Jurkat, Clone E6-1 (cell line): Measurements from ENCODE around the gene CCDC85B.
A peak's percentile ranks its signal among the peaks of the same experiment; 100 is the strongest.

Experiments
- DNase-seq: peaks from one replicate; pipeline ENCODE4 v3.0.0-alpha.2; 2011; ENCODE audit warnings: low read depth, low spot score
- H3K4me3 ChIP-seq: 2 replicates; pipeline ENCODE4 v1.5.1; 2011; ENCODE audit warnings: mild to moderate bottlenecking, low read length, control low read depth, moderate library complexity

Gene CCDC85B

GRCh38 chr11:65866509-65867283 is 23.8 kb upstream of the CCDC85B start:
- no peak overlapping the region for H3K4me3 ChIP-seq
- DNase-seq, result no peak

GRCh38 chr11:65867284-65868071 is 23.0 kb upstream of the CCDC85B start:
- H3K4me3 ChIP-seq, result no peak overlapping the region
- no peak for DNase-seq

GRCh38 chr11:65868076-65868667 is 22.3 kb upstream of the CCDC85B start:
- no peak for DNase-seq
- no peak overlapping the region for H3K4me3 ChIP-seq

GRCh38 chr11:65868907-65869306 is 21.6 kb upstream of the CCDC85B start:
- DNase-seq, result no peak
- H3K4me3 ChIP-seq, result no peak overlapping the region

- no peak overlapping the region for H3K4me3 ChIP-seq
- DNase-seq, result no peak
Measured at GRCh38 chr11:65869643-65870306, 20.7 kb upstream of the CCDC85B start.

- no peak overlapping the region for H3K4me3 ChIP-seq
- no peak for DNase-seq
Measured at GRCh38 chr11:65870307-65870658, 20.2 kb upstream of the CCDC85B start.

- H3K4me3 ChIP-seq, result no peak overlapping the region
- no peak for DNase-seq
Measured at GRCh38 chr11:65870706-65871681, 19.5 kb upstream of the CCDC85B start.

- no peak for DNase-seq
- H3K4me3 ChIP-seq, result no peak overlapping the region
Measured at GRCh38 chr11:65871811-65872548, 18.5 kb upstream of the CCDC85B start.

GRCh38 chr11:65872586-65873317 is 17.7 kb upstream of the CCDC85B start, which contains the start of gene EFEMP2:
TSS of gene EFEMP2 (minus strand) at chr11:65872800. CDS start at chr11:65872354, 446 bp downstream.
- no peak for DNase-seq
- H3K4me3 ChIP-seq, result peak within 1 kb of the TSS; percentile 65

- DNase-seq, result peak; percentile 80
Measured at GRCh38 chr11:65873318-65874156, 16.9 kb upstream of the CCDC85B start.

GRCh38 chr11:65879617-65880016 is 10.9 kb upstream of the CCDC85B start, which contains the start of gene CTSW:
TSS of gene CTSW (plus strand) at chr11:65879837. CDS start at chr11:65879855, 18 bp downstream.
- DNase-seq, result peak; percentile 44
- H3K4me3 ChIP-seq, result peak within 1 kb of the TSS; percentile 41

More at GRCh38 chr11:65873318-65874156, 16.9 kb upstream of the CCDC85B start:
- H3K4me3 ChIP-seq, result peak overlapping the region; percentile 65

GRCh38 chr11:65880027-65880426 is 10.4 kb upstream of the CCDC85B start:
- H3K4me3 ChIP-seq, result peak overlapping the region; percentile 41
- no peak for DNase-seq

GRCh38 chr11:65880844-65881421 is 9.5 kb upstream of the CCDC85B start:
- no peak overlapping the region for H3K4me3 ChIP-seq
- DNase-seq, result no peak

GRCh38 chr11:65882120-65883057 is 8.1 kb upstream of the CCDC85B start:
- DNase-seq, result no peak
- H3K4me3 ChIP-seq, result no peak overlapping the region
